ENCODE measurements around the gene RAPGEF2.
"Not testable (repeated sequence)": the region's sequence is repeated elsewhere in the genome, so short reads cannot be mapped to it uniquely, and the experiment has no call there.

RAPGEF2 gene

GRCh38 chr4:159102622-159103383 is at the start of gene RAPGEF2:
Gene RAPGEF2 (plus strand): TSS chr4:159103079. CDS start chr4:159104163, 1,084 bp downstream.
- DNase-seq (ENCODE audit: low read depth): peak; percentile 81

GRCh38 chr4:159055833-159056232 is 47.0 kb upstream of the RAPGEF2 start:
- no peak for DNase-seq (ENCODE audit: low read depth)

- no peak for DNase-seq (ENCODE audit: low read depth)
Observed at GRCh38 chr4:159060161-159060560, 42.7 kb upstream of the RAPGEF2 start.

GRCh38 chr4:159062381-159062780 is 40.5 kb upstream of the RAPGEF2 start:
- no peak for DNase-seq (ENCODE audit: low read depth)

- no peak for DNase-seq (ENCODE audit: low read depth)
Observed at GRCh38 chr4:159065513-159066240, 37.2 kb upstream of the RAPGEF2 start.

GRCh38 chr4:159068139-159068538 is 34.7 kb upstream of the RAPGEF2 start:
- not testable (repeated sequence) for DNase-seq (ENCODE audit: low read depth)

- DNase-seq (ENCODE audit: low read depth): no peak
Observed at GRCh38 chr4:159069922-159070321, 33.0 kb upstream of the RAPGEF2 start.

- no peak for DNase-seq (ENCODE audit: low read depth)
Observed at GRCh38 chr4:159070742-159071141, 32.1 kb upstream of the RAPGEF2 start.

- no peak for DNase-seq (ENCODE audit: low read depth)
Observed at GRCh38 chr4:159071178-159071968, 31.5 kb upstream of the RAPGEF2 start.

- no peak for DNase-seq (ENCODE audit: low read depth)
Observed at GRCh38 chr4:159071969-159072765, 30.7 kb upstream of the RAPGEF2 start.

GRCh38 chr4:159075531-159075932 is 27.3 kb upstream of the RAPGEF2 start:
- no peak for DNase-seq (ENCODE audit: low read depth)

- DNase-seq (ENCODE audit: low read depth): not testable (repeated sequence)
Observed at GRCh38 chr4:159077018-159077417, 25.9 kb upstream of the RAPGEF2 start.

- DNase-seq (ENCODE audit: low read depth): no peak
Observed at GRCh38 chr4:159077702-159078495, 25.0 kb upstream of the RAPGEF2 start.

- DNase-seq (ENCODE audit: low read depth): no peak
Observed at GRCh38 chr4:159079074-159079473, 23.8 kb upstream of the RAPGEF2 start.

GRCh38 chr4:159086606-159087005 is 16.3 kb upstream of the RAPGEF2 start:
- DNase-seq (ENCODE audit: low read depth): no peak

- no peak for DNase-seq (ENCODE audit: low read depth)
Observed at GRCh38 chr4:159090255-159090654, 12.6 kb upstream of the RAPGEF2 start.

GRCh38 chr4:159094156-159094555 is 8.7 kb upstream of the RAPGEF2 start:
- DNase-seq (ENCODE audit: low read depth): not testable (repeated sequence)

- DNase-seq (ENCODE audit: low read depth): no peak
Observed at GRCh38 chr4:159096434-159096833, 6.4 kb upstream of the RAPGEF2 start.

- DNase-seq (ENCODE audit: low read depth): no peak
Observed at GRCh38 chr4:159097144-159097543, 5.7 kb upstream of the RAPGEF2 start.

GRCh38 chr4:159097785-159098184 is 5.1 kb upstream of the RAPGEF2 start:
- no peak for DNase-seq (ENCODE audit: low read depth)

Measured in T-helper 22 cell (primary cell).